Esophagus muscularis mucosa (tissue), 4 donors: ENCODE measurements around the gene USP9X.

Source experiments
- EP300 ChIP-seq: sonication (generic); formaldehyde crosslinking; IDR thresholded peaks from one replicate; pipeline ENCODE4 v1.6.1; 2017; ENCODE audit warnings: antibody characterized with exemption
- POLR2A ChIP-seq: fragments of 450-650 bp; IDR thresholded peaks from one replicate; pipeline ENCODE4 v1.6.1; 2017; ENCODE audit warnings: antibody characterized with exemption, moderate library complexity, mild to moderate bottlenecking, low read depth
- POLR2AphosphoS5 ChIP-seq, 2 donors: sonication (generic); formaldehyde crosslinking; IDR thresholded peaks; one replicate each; pipeline ENCODE4 v1.6.1; 2017; ENCODE audit warnings: antibody characterized with exemption in 2 of 2
- TF ChIP-seq, protein P1 (sequence below), 3 experiments: fragments of 200-600 bp in 2 of 3; fragments of 450-650 bp in 1 of 3; sonication (generic) in 2 of 3; IDR thresholded peaks; one replicate each; pipeline ENCODE4 v1.5.1; 2017 to 2019; ENCODE audit warnings: antibody characterized with exemption in 3 of 3, mild to moderate bottlenecking in 2 of 3, moderate library complexity in 1 of 3

- TF ChIP-seq, protein P1, sequence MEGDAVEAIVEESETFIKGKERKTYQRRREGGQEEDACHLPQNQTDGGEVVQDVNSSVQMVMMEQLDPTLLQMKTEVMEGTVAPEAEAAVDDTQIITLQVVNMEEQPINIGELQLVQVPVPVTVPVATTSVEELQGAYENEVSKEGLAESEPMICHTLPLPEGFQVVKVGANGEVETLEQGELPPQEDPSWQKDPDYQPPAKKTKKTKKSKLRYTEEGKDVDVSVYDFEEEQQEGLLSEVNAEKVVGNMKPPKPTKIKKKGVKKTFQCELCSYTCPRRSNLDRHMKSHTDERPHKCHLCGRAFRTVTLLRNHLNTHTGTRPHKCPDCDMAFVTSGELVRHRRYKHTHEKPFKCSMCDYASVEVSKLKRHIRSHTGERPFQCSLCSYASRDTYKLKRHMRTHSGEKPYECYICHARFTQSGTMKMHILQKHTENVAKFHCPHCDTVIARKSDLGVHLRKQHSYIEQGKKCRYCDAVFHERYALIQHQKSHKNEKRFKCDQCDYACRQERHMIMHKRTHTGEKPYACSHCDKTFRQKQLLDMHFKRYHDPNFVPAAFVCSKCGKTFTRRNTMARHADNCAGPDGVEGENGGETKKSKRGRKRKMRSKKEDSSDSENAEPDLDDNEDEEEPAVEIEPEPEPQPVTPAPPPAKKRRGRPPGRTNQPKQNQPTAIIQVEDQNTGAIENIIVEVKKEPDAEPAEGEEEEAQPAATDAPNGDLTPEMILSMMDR (IDR thresholded peaks at IDR 0.05) = no peak
- TF ChIP-seq POLR2AphosphoS5 (IDR thresholded peaks at IDR 0.05) = no peak
- TF ChIP-seq POLR2A = no peak
- no peak for TF ChIP-seq EP300
Measured at GRCh38 chrX:41184312-41184711, 99.1 kb downstream of the USP9X start.
